Kidney (tissue), 14 donors: Measurements from ENCODE around the gene HSDL1. TPM values are rescaled to one million over a fixed set of nuclear protein-coding genes. Genes with fewer than 3 reads are reported as not detected.

ENCODE experiments used
- DNase-seq, 5 donors: peaks; one replicate each; pipeline ENCODE4 v3.0.0-alpha.2; 2013 to 2020
- FAIRE-seq: peaks from 2 replicates; lab custom pipeline; 2012; peaks lifted over from hg19 to GRCh38; lab: Jason Lieb, UNC
- H3K27ac ChIP-seq, 2 donors: one replicate each; pipeline ENCODE4 v1.7.0; 2013; ENCODE audit warnings: low read depth in 2 of 2, low read length in 2 of 2, inconsistent platforms in 1 of 2
- H3K27me3 ChIP-seq: one replicate; pipeline ENCODE4 v1.7.1; 2013; ENCODE audit warnings: low read length, inconsistent platforms; ENCODE audit not compliant: control insufficient read depth, insufficient read depth
- H3K36me3 ChIP-seq, 3 donors: one replicate each; pipeline versions ENCODE4 v1.7.0 to v1.7.1; 2013; ENCODE audit warnings: low read length in 3 of 3, control low read depth in 1 of 3, inconsistent platforms in 1 of 3; ENCODE audit not compliant: insufficient read depth in 3 of 3, control insufficient read depth in 2 of 3
- H3K4me1 ChIP-seq, 3 donors: one replicate each; pipeline versions ENCODE4 v1.7.0 to v1.7.1; 2013; ENCODE audit warnings: low read length in 3 of 3, inconsistent platforms in 1 of 3, low read depth in 1 of 3; ENCODE audit not compliant: control insufficient read depth in 2 of 3, insufficient read depth in 2 of 3
- H3K4me3 ChIP-seq, 3 donors: one replicate each; pipeline versions ENCODE4 v1.7.0 to v1.8.1; 2013; ENCODE audit warnings: low read length in 3 of 3, control low read depth in 1 of 3, inconsistent platforms in 1 of 3
- H3K9ac ChIP-seq, 3 donors: one replicate each; pipeline versions ENCODE4 v1.7.0 to v1.7.1; 2013; ENCODE audit warnings: low read length in 3 of 3, control low read depth in 1 of 3, inconsistent platforms in 1 of 3
- H3K9me3 ChIP-seq, 3 donors: one replicate each; pipeline versions ENCODE4 v1.7.0 to v1.7.1; 2013; ENCODE audit warnings: low read length in 3 of 3, control low read depth in 1 of 3, inconsistent platforms in 1 of 3; ENCODE audit not compliant: control insufficient read depth in 2 of 3, insufficient read depth in 1 of 3
- intact Hi-C: fragments of 100-400 bp; cut with DNase I; formaldehyde crosslinking; loops from one replicate; pipeline ENCODE4 v1.11.1; 2022
- polyA plus RNA-seq: library from polyadenylated mRNA; stranded (reverse); fragments of 350-450 nt; fragmentation: Illumina TruSeq; extraction: RNeasy Lipid Tissue Mini Kit (QIAGEN cat#74804); gene quantifications from one replicate; pipeline ENCODE4 v1.2.3, GENCODE V29; 2014; ENCODE audit warnings: low read depth, low replicate concordance; ENCODE audit not compliant: insufficient read depth
- total RNA-seq: library from RNA; stranded (reverse); fragmentation: NEBNext Ultra II Directional; extraction: Animal tissue kit (Norgen Biotek cat#: 25700); gene quantifications from one replicate; pipeline ENCODE4 v1.2.1, GENCODE V29; 2021
- TF ChIP-seq, protein P1 (sequence below): IDR thresholded peaks from 3 replicates; pipeline ENCODE4 v1.5.1; 2012; ENCODE audit warnings: mild to moderate bottlenecking, moderate library complexity, borderline replicate concordance; ENCODE audit not compliant: insufficient read depth; ENCODE audit errors: extremely low read depth
- donor health status: control.
- donor health status: control.
- donor health status: control.
- donor health status: control.
- donor health status: control.
- donor health status: DM: yes; HTN: yes; CAD: no.
- donor health status: Normal renal cell carcinoma (clear cell type).

The HSDL1 gene
- total and polyA plus RNA-seq, 2 donors from 2014 or later = 12.1 to 13.3 TPM

DNA sequence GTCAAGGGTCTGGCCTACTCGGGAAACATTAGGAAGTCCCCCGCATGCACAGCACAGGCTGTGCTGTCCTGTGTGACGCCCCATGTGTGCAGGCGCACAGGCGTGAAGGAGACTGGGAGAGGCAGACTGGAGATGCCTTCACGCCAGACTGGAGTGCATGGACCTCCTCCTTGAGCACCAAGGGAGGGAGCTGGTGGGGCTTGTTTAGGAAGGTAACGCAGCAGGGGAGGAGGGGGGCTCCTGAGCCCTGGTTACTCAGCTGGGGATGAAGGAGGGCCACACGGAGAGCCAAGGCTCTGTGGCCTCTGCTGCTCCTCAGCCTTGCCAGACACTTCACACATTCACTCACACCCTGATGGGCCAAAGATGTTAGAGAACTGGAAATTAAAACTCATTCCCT is 7.7 kb downstream of the HSDL1 start:
- DNase-seq (peak in 4 of 5 donors; percentile 63 to 75 (median 70)), FAIRE-seq (no peak)
- Histone ChIP-seq H3K4me3 (no peak overlapping the region), H3K36me3 (no peaks in the 10 kb centered on the region), H3K4me1 (peaks cover 4 to 9% (median 5%) of the 10 kb centered on the region in 3 donors), H3K27ac (no peak overlapping the region), H3K27me3 (no peaks in the 10 kb centered on the region), H3K9me3 (no peaks in the 10 kb centered on the region), H3K9ac (no peak overlapping the region)
- intact Hi-C loops = no loop called here
- TF ChIP-seq, protein P1, sequence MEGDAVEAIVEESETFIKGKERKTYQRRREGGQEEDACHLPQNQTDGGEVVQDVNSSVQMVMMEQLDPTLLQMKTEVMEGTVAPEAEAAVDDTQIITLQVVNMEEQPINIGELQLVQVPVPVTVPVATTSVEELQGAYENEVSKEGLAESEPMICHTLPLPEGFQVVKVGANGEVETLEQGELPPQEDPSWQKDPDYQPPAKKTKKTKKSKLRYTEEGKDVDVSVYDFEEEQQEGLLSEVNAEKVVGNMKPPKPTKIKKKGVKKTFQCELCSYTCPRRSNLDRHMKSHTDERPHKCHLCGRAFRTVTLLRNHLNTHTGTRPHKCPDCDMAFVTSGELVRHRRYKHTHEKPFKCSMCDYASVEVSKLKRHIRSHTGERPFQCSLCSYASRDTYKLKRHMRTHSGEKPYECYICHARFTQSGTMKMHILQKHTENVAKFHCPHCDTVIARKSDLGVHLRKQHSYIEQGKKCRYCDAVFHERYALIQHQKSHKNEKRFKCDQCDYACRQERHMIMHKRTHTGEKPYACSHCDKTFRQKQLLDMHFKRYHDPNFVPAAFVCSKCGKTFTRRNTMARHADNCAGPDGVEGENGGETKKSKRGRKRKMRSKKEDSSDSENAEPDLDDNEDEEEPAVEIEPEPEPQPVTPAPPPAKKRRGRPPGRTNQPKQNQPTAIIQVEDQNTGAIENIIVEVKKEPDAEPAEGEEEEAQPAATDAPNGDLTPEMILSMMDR = no peak

DNA sequence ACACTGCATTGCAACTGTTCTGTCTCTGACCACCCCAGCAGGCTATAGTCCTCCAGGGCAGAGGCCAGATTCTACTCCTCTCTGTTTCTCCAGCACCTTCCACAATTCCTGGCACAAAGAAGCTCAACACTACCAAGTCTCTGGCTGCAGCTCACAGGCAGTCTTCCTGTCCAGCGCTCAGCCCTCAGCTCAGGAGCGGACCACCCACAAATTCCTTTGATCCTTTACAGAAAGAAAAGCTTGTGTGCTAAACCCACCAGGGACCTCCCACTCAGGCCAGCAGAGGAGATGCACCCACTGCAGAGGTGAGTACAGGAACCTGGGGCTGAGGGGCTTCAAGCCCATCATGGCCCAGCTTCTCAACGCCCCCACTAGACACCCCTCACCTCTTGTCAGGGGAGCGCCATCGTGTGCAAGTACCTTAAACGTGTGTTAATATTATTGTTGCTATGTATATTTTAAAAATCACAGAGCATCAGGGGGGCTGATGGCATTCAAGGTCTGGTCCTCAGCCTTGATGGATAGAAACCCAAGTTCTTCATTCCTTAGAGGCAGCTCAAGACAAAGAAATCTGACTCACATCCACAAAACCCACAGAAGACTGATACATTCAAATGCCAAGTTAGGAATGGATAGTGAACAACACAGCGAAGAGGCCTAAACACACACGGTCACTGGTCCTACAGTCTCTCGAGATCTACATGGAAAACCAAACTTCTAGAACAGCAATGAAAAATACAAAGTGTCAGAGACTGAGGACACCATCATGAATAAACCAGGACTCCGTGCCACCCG is 8.4 kb downstream of the HSDL1 start:
- Histone ChIP-seq H3K4me3 (no peak overlapping the region), H3K9ac (no peak overlapping the region), H3K36me3 (no peaks in the 10 kb centered on the region), H3K4me1 (peaks cover 4 to 9% (median 5%) of the 10 kb centered on the region in 3 donors), H3K9me3 (no peaks in the 10 kb centered on the region), H3K27ac (no peak overlapping the region), H3K27me3 (no peaks in the 10 kb centered on the region)
- intact Hi-C loops = no loop called here
- no peak for FAIRE-seq
- TF ChIP-seq, protein P1 = no peak
- no peak for DNase-seq

DNA sequence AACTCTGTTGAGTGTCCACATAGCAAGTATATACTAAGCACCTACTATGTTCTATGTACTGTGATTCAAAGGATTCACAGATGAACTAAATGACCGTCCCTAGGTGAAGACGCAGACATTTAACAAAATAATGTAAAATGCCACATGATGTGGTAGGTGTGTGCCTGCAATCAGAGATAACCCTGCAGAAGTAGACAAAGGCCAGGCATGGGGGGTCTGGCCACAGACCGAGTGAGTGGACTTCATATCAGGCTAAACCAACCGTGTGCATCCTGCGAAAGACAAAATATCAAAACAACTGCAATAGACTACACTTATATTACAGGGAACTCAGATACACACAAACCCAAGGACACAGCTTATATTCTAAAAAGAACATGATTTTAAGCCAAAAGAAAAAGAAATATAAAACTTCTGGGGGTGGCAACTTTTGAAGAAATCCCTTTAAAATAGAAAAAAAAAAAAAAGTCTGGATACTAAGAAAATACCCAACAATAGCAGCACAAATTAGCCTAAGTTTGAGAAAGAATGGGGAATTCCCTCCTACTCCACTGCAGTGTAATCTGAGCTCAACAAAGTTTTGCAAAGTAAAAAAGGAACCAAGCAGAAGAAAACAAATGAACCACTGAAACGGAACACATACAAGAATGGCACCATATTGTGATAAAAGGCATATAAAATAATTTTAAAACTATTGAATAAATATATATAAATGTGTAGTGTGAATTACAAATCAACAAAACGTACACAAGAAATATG is 12.3 kb downstream of the HSDL1 start:
- H3K27ac ChIP-seq = no peak overlapping the region
- peaks cover 3 to 12% (median 5%) of the 10 kb centered on the region in 3 donors for H3K36me3 ChIP-seq
- intact Hi-C loops = no loop called here
- no peak overlapping the region for H3K9ac ChIP-seq
- H3K4me1 ChIP-seq = no peaks in the 10 kb centered on the region
- H3K9me3 ChIP-seq = no peaks in the 10 kb centered on the region
- H3K4me3 ChIP-seq = no peak overlapping the region
- peak in 1 of 5 donors; percentile 27 for DNase-seq
- H3K27me3 ChIP-seq = no peaks in the 10 kb centered on the region
- no peak for FAIRE-seq
- TF ChIP-seq, protein P1 = no peak
